ENCODE results near the gene TAAR9.

The TAAR9 gene

DNA sequence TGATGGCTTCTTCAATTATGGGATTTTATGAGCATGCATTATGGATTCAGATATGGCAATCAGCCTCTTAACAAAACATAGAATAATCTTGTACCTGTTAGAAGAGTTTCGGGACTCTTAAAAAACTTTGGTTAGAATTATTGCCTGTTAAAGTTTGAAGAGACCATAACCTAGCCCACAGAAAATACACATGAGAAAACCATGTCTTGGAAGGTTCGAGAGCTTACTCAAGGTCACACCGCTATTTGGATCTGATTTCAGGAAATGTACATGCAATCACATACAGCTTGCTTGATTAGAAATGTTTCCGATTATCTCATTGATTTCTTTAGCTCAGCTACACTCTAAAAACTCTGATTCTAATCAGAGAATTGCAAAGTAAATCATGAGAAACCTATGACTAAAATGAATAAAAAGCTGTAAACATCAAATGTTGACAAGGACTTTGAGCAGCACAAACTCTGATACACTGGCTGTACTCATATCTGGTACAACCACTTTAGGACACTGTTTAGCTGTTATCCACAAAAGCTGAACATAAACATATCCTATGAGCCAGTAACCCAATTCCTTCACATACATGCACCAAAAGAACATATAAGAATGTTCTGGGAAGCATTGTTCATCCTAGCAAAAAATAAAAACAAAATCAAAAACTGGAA, 41.4 kb upstream of the TAAR9 start:
- H2BK12ac ChIP-seq (ENCODE audit: low read length) = no peak overlapping the region
- peaks cover 4 to 18% of the 10 kb centered on the region in 2 donors for H3K36me3 ChIP-seq (replicated peaks in 1 of 2; ENCODE audit: control insufficient read depth in 2 of 2, insufficient read depth in 2 of 2, low read length in 2 of 2)
- no peak overlapping the region for H4K91ac ChIP-seq (ENCODE audit: low read depth, low read length, poor library complexity)
- no peak overlapping the region for H3K23ac ChIP-seq (ENCODE audit: low read depth, low read length, poor library complexity)
- H3K9ac ChIP-seq (ENCODE audit: low read depth, low read length, poor library complexity) = no peak overlapping the region
- WGBS, 2 donors (ENCODE audit: extremely low coverage in 2 of 2, insufficient read length in 2 of 2, insufficient replicate concordance in 1 of 2) = no CpG with 5 or more reads among the region's 4 CpGs
- no peak overlapping the region for H2AFZ ChIP-seq (ENCODE audit: low read length)
- peaks cover 2 to 6% of the 10 kb centered on the region in 2 donors for H3K9me3 ChIP-seq (replicated peaks in 1 of 2; ENCODE audit: control insufficient read depth in 2 of 2, insufficient read depth in 1 of 2, low read depth in 1 of 2, low read length in 2 of 2)
- no peak for DNase-seq (ENCODE audit: low spot score)
- no peak overlapping the region for H2BK120ac ChIP-seq (ENCODE audit: low read depth, low read length)
- peaks cover 2% of the 10 kb centered on the region for H3K79me1 ChIP-seq (ENCODE audit: low read depth, low read length)
- no peak overlapping the region for H3K4ac ChIP-seq (ENCODE audit: low read length)
- no peak overlapping the region for H3K4me3 ChIP-seq (ENCODE audit: low read length in 2 of 2)
- H2BK15ac ChIP-seq (ENCODE audit: low read length) = no peak overlapping the region
- no peaks in the 10 kb centered on the region for H3K27me3 ChIP-seq (ENCODE audit: control insufficient read depth in 3 of 3, insufficient read depth in 3 of 3, low read depth in 1 of 3, low read length in 3 of 3)
- no peak overlapping the region for H4K8ac ChIP-seq (ENCODE audit: low read depth, low read length)
- H3K4me1 ChIP-seq (ENCODE audit: control insufficient read depth in 2 of 2, insufficient read depth in 1 of 2, low read depth in 1 of 2, low read length in 2 of 2) = no peaks in the 10 kb centered on the region
- no peak overlapping the region for H2AK5ac ChIP-seq (ENCODE audit: low read depth, low read length)
- H2BK5ac ChIP-seq (ENCODE audit: low read length) = no peak overlapping the region
- H3K18ac ChIP-seq (ENCODE audit: low read length) = no peak overlapping the region
- no peak overlapping the region for H3K27ac ChIP-seq (replicated peaks; ENCODE audit: low read length)
- no peak overlapping the region for H3K14ac ChIP-seq (ENCODE audit: low read length)
- no peak overlapping the region for H3K4me2 ChIP-seq (ENCODE audit: insufficient read depth, low read length, poor library complexity, severe bottlenecking)

DNA sequence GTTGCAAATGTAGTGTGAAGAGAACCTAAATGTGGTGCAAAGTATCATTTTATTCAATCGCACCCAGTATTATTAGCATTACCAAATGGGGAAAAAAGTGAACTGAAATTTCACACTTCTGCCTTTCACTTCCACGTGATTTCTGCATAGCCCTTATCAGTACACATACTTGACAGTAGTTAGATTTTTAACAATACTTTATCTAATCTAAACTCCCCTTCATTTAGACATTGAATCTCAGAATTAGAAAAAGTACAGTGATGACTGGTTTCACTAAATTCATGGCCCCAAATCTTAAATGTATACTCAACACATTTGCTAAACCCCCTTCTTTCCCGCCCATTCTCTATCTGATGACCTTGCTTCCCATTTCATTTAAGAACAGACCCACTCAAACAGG, 39.4 kb upstream of the TAAR9 start:
- no peak overlapping the region for H3K4me3 ChIP-seq (ENCODE audit: low read length in 2 of 2)
- no peak overlapping the region for H3K9ac ChIP-seq (ENCODE audit: low read depth, low read length, poor library complexity)
- no peak overlapping the region for H2BK12ac ChIP-seq (ENCODE audit: low read length)
- DNase-seq (ENCODE audit: low spot score) = no peak
- H3K9me3 ChIP-seq (replicated peaks in 1 of 2; ENCODE audit: control insufficient read depth in 2 of 2, insufficient read depth in 1 of 2, low read depth in 1 of 2, low read length in 2 of 2) = peaks cover 2 to 5% of the 10 kb centered on the region in 2 donors
- WGBS, 2 donors (ENCODE audit: extremely low coverage in 2 of 2, insufficient read length in 2 of 2, insufficient replicate concordance in 1 of 2) = no CpG with 5 or more reads among the region's 3 CpGs
- H2AK5ac ChIP-seq (ENCODE audit: low read depth, low read length) = no peak overlapping the region
- no peak overlapping the region for H3K18ac ChIP-seq (ENCODE audit: low read length)
- peaks cover 2% of the 10 kb centered on the region for H3K79me1 ChIP-seq (ENCODE audit: low read depth, low read length)
- H4K91ac ChIP-seq (ENCODE audit: low read depth, low read length, poor library complexity) = no peak overlapping the region
- no peak overlapping the region for H3K4ac ChIP-seq (ENCODE audit: low read length)
- H4K8ac ChIP-seq (ENCODE audit: low read depth, low read length) = no peak overlapping the region
- no peak overlapping the region for H3K27ac ChIP-seq (replicated peaks; ENCODE audit: low read length)
- H3K4me1 ChIP-seq (ENCODE audit: control insufficient read depth in 2 of 2, insufficient read depth in 1 of 2, low read depth in 1 of 2, low read length in 2 of 2) = no peaks in the 10 kb centered on the region
- H3K27me3 ChIP-seq (ENCODE audit: control insufficient read depth in 3 of 3, insufficient read depth in 3 of 3, low read depth in 1 of 3, low read length in 3 of 3) = no peaks in the 10 kb centered on the region
- no peak overlapping the region for H3K4me2 ChIP-seq (ENCODE audit: insufficient read depth, low read length, poor library complexity, severe bottlenecking)
- no peak overlapping the region for H3K14ac ChIP-seq (ENCODE audit: low read length)
- H2BK15ac ChIP-seq (ENCODE audit: low read length) = no peak overlapping the region
- H2BK120ac ChIP-seq (ENCODE audit: low read depth, low read length) = no peak overlapping the region
- peaks cover 4 to 33% of the 10 kb centered on the region in 2 donors for H3K36me3 ChIP-seq (replicated peaks in 1 of 2; ENCODE audit: control insufficient read depth in 2 of 2, insufficient read depth in 2 of 2, low read length in 2 of 2)
- no peak overlapping the region for H2BK5ac ChIP-seq (ENCODE audit: low read length)
- H3K23ac ChIP-seq (ENCODE audit: low read depth, low read length, poor library complexity) = no peak overlapping the region
- no peak overlapping the region for H2AFZ ChIP-seq (ENCODE audit: low read length)

DNA sequence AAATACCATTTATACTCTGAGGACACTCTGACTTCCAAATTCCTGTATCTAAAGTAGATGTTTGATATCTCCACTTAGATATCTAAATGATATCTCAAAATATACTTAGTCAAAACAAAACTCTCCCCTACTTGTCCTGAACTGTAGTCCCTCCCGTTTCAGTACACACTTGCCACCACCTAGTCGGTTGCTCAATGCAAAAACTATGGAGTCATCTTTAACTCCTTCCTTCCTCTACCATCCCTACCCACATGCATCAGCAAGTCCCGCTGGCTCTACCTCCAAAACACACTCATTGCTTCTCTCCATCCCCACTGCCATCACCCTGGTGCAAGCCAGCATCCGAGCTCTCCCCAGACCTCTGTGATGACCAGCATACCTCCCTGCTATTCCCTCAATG, 38.3 kb upstream of the TAAR9 start:
- Histone ChIP-seq H3K4me3 (ENCODE audit: low read length in 2 of 2) (no peak overlapping the region), H3K27me3 (ENCODE audit: control insufficient read depth in 3 of 3, insufficient read depth in 3 of 3, low read depth in 1 of 3, low read length in 3 of 3) (no peaks in the 10 kb centered on the region), H2BK120ac (ENCODE audit: low read depth, low read length) (no peak overlapping the region), H3K9ac (ENCODE audit: low read depth, low read length, poor library complexity) (no peak overlapping the region), H3K4me1 (ENCODE audit: control insufficient read depth in 2 of 2, insufficient read depth in 1 of 2, low read depth in 1 of 2, low read length in 2 of 2) (no peaks in the 10 kb centered on the region), H4K8ac (ENCODE audit: low read depth, low read length) (no peak overlapping the region), H2AFZ (ENCODE audit: low read length) (no peak overlapping the region), H2BK5ac (ENCODE audit: low read length) (no peak overlapping the region), H2BK15ac (ENCODE audit: low read length) (no peak overlapping the region), H3K27ac (replicated peaks; ENCODE audit: low read length) (no peak overlapping the region), H3K18ac (ENCODE audit: low read length) (no peak overlapping the region), H3K4ac (ENCODE audit: low read length) (no peak overlapping the region), H3K79me1 (ENCODE audit: low read depth, low read length) (no peaks in the 10 kb centered on the region), H3K23ac (ENCODE audit: low read depth, low read length, poor library complexity) (no peak overlapping the region), H4K91ac (ENCODE audit: low read depth, low read length, poor library complexity) (no peak overlapping the region), H2BK12ac (ENCODE audit: low read length) (no peak overlapping the region), H3K4me2 (ENCODE audit: insufficient read depth, low read length, poor library complexity, severe bottlenecking) (no peak overlapping the region), H3K14ac (ENCODE audit: low read length) (no peak overlapping the region), H3K36me3 (replicated peaks in 1 of 2; ENCODE audit: control insufficient read depth in 2 of 2, insufficient read depth in 2 of 2, low read length in 2 of 2) (peaks cover 1 to 33% of the 10 kb centered on the region in 2 donors), H2AK5ac (ENCODE audit: low read depth, low read length) (no peak overlapping the region), H3K9me3 (replicated peaks in 1 of 2; ENCODE audit: control insufficient read depth in 2 of 2, insufficient read depth in 1 of 2, low read depth in 1 of 2, low read length in 2 of 2) (no peaks in the 10 kb centered on the region)
- no CpG with 5 or more reads among the region's 4 CpGs for WGBS, 2 donors (ENCODE audit: extremely low coverage in 2 of 2, insufficient read length in 2 of 2, insufficient replicate concordance in 1 of 2)
- no peak for DNase-seq (ENCODE audit: low spot score)

DNA sequence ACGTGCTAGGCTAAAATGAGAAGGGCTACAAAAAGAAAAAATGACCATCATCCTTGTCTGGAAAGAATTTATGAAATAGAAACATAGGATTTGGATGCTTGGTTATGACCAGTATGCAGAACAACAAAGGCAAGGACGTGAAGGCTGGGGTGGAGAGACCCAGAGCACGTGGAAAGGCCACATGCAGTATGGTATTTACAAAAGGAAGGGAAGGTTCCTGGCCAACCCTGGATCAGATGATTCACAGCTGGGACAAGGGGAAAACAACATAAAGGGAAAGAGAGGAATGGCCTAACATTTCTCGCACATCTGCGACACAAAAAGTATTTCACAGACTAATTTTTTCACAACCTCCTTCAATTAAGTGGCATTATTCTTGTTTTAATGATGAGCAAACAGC, 33.3 kb upstream of the TAAR9 start:
- Histone ChIP-seq H2BK5ac (ENCODE audit: low read length) (no peak overlapping the region), H2BK15ac (ENCODE audit: low read length) (no peak overlapping the region), H4K8ac (ENCODE audit: low read depth, low read length) (no peak overlapping the region), H2BK12ac (ENCODE audit: low read length) (no peak overlapping the region), H3K4me2 (ENCODE audit: insufficient read depth, low read length, poor library complexity, severe bottlenecking) (no peak overlapping the region), H3K36me3 (replicated peaks in 1 of 2; ENCODE audit: control insufficient read depth in 2 of 2, insufficient read depth in 2 of 2, low read length in 2 of 2) (peaks cover 3 to 20% of the 10 kb centered on the region in 2 donors), H3K4ac (ENCODE audit: low read length) (no peak overlapping the region), H3K14ac (ENCODE audit: low read length) (no peak overlapping the region), H3K27ac (replicated peaks; ENCODE audit: low read length) (no peak overlapping the region), H2BK120ac (ENCODE audit: low read depth, low read length) (no peak overlapping the region), H4K91ac (ENCODE audit: low read depth, low read length, poor library complexity) (no peak overlapping the region), H2AFZ (ENCODE audit: low read length) (no peak overlapping the region), H3K4me3 (ENCODE audit: low read length in 2 of 2) (no peak overlapping the region), H3K79me1 (ENCODE audit: low read depth, low read length) (no peaks in the 10 kb centered on the region), H3K23ac (ENCODE audit: low read depth, low read length, poor library complexity) (no peak overlapping the region), H3K18ac (ENCODE audit: low read length) (no peak overlapping the region), H3K27me3 (ENCODE audit: control insufficient read depth in 3 of 3, insufficient read depth in 3 of 3, low read depth in 1 of 3, low read length in 3 of 3) (no peaks in the 10 kb centered on the region), H2AK5ac (ENCODE audit: low read depth, low read length) (no peak overlapping the region), H3K9ac (ENCODE audit: low read depth, low read length, poor library complexity) (no peak overlapping the region), H3K9me3 (replicated peaks in 1 of 2; ENCODE audit: control insufficient read depth in 2 of 2, insufficient read depth in 1 of 2, low read depth in 1 of 2, low read length in 2 of 2) (no peaks in the 10 kb centered on the region), H3K4me1 (ENCODE audit: control insufficient read depth in 2 of 2, insufficient read depth in 1 of 2, low read depth in 1 of 2, low read length in 2 of 2) (no peaks in the 10 kb centered on the region)
- DNase-seq (ENCODE audit: low spot score) = no peak
- WGBS, 2 donors (ENCODE audit: extremely low coverage in 2 of 2, insufficient read length in 2 of 2, insufficient replicate concordance in 1 of 2) = no CpG with 5 or more reads among the region's 5 CpGs

Data from neuronal stem cell (in vitro differentiated cells).